Measurements from ENCODE around the gene SYT1. TPM values are rescaled to one million over a fixed set of nuclear protein-coding genes. Genes with fewer than 3 reads are reported as not detected.

Gene SYT1
- total RNA-seq, 1 donor from 2014 or later, result 0.30 TPM

GRCh38 chr12:79448816-79449215 is 584.2 kb downstream of the SYT1 start:
- intact Hi-C loops (cut with micrococcal nuclease), result no loop called here
- Histone ChIP-seq H3K27ac (replicated peaks) (no peak overlapping the region), H3K36me3 (no peaks in the 10 kb centered on the region), H3K27me3 (ENCODE audit: low read depth) (no peaks in the 10 kb centered on the region), H3K4me1 (no peaks in the 10 kb centered on the region), H3K9me3 (replicated peaks) (peaks cover 3% of the 10 kb centered on the region), H3K4me3 (no peak overlapping the region)
- DNase-seq, result no peak
- TF ChIP-seq CTCF (IDR thresholded peaks at IDR 0.05; ENCODE audit: borderline replicate concordance), result no peak

GRCh38 chr12:79451365-79451764 is 586.8 kb downstream of the SYT1 start:
- Histone ChIP-seq H3K36me3 (no peaks in the 10 kb centered on the region), H3K27me3 (ENCODE audit: low read depth) (no peaks in the 10 kb centered on the region), H3K4me3 (no peak overlapping the region), H3K9me3 (replicated peaks) (no peaks in the 10 kb centered on the region), H3K4me1 (no peaks in the 10 kb centered on the region), H3K27ac (replicated peaks) (no peak overlapping the region)
- no peak for TF ChIP-seq CTCF (IDR thresholded peaks at IDR 0.05; ENCODE audit: borderline replicate concordance)
- intact Hi-C loops (cut with micrococcal nuclease), result no loop called here
- no peak for DNase-seq

GRCh38 chr12:79451978-79452377 is 587.4 kb downstream of the SYT1 start:
- H3K27me3 ChIP-seq (ENCODE audit: low read depth), result no peaks in the 10 kb centered on the region
- H3K4me3 ChIP-seq, result no peak overlapping the region
- no peak for TF ChIP-seq CTCF (IDR thresholded peaks at IDR 0.05; ENCODE audit: borderline replicate concordance)
- no peaks in the 10 kb centered on the region for H3K36me3 ChIP-seq
- intact Hi-C loops (cut with micrococcal nuclease), result no loop called here
- peak; percentile 38 for DNase-seq
- H3K4me1 ChIP-seq, result no peaks in the 10 kb centered on the region
- no peak overlapping the region for H3K27ac ChIP-seq (replicated peaks)
- no peaks in the 10 kb centered on the region for H3K9me3 ChIP-seq (replicated peaks)

GRCh38 chr12:79452906-79453305 is 588.3 kb downstream of the SYT1 start:
- no peaks in the 10 kb centered on the region for H3K4me1 ChIP-seq
- H3K9me3 ChIP-seq (replicated peaks), result no peaks in the 10 kb centered on the region
- intact Hi-C loops (cut with micrococcal nuclease), result no loop called here
- no peak overlapping the region for H3K4me3 ChIP-seq
- no peak for TF ChIP-seq CTCF (IDR thresholded peaks at IDR 0.05; ENCODE audit: borderline replicate concordance)
- H3K27me3 ChIP-seq (ENCODE audit: low read depth), result no peaks in the 10 kb centered on the region
- no peak for DNase-seq
- no peak overlapping the region for H3K27ac ChIP-seq (replicated peaks)
- no peaks in the 10 kb centered on the region for H3K36me3 ChIP-seq

- no peak for TF ChIP-seq CTCF (IDR thresholded peaks at IDR 0.05; ENCODE audit: borderline replicate concordance)
- intact Hi-C loops (cut with micrococcal nuclease), result no loop called here
- Histone ChIP-seq H3K27ac (replicated peaks) (no peak overlapping the region), H3K9me3 (replicated peaks) (no peaks in the 10 kb centered on the region), H3K27me3 (ENCODE audit: low read depth) (no peaks in the 10 kb centered on the region), H3K36me3 (no peaks in the 10 kb centered on the region), H3K4me1 (no peaks in the 10 kb centered on the region), H3K4me3 (no peak overlapping the region)
- no peak for DNase-seq
Observed at GRCh38 chr12:79453820-79454219, 589.2 kb downstream of the SYT1 start.

Measured in left ventricle myocardium inferior (tissue), 1 donor.